ENCODE data around the gene SLF2. TPM values are rescaled to one million over a fixed set of nuclear protein-coding genes. Genes with fewer than 3 reads are reported as not detected.

The SLF2 gene
- total and polyA plus RNA-seq, 2 of the 13 experiments (the other 11 are each of a cell fraction or from before 2014, with no cell fraction given), result 12.2 to 48.1 TPM

GRCh38 chr10:100912605-100913469, at the start of gene SLF2 (continued):
- TF ChIP-seq MTERF4 (CRISPR knock-in tag; IDR thresholded peaks at IDR 0.05) (peak; percentile 98), PHF20 (CRISPR knock-in tag; IDR thresholded peaks at IDR 0.05) (no peak; the same call in 1 of the 2 replicates), SRSF9 (IDR thresholded peaks at IDR 0.05; ENCODE audit: borderline replicate concordance, insufficient read depth, low read depth, low read length, poor library complexity, severe bottlenecking) (no peak), ATF6 (CRISPR knock-in tag; conservative IDR thresholded peaks at IDR 0.05) (no peak), CEBPB (IDR thresholded peaks at IDR 0.05; ENCODE audit: borderline replicate concordance, low read depth, low read length) (peak; percentile 97), ZNF232 (CRISPR knock-in tag; IDR thresholded peaks at IDR 0.05; ENCODE audit: borderline replicate concordance) (peak; percentile 57; the same call in 1 of the 2 replicates), KDM6A (CRISPR knock-in tag; IDR thresholded peaks at IDR 0.05; ENCODE audit: low read depth) (no peak; the same call in 1 of the 2 replicates), PHB2 (IDR thresholded peaks at IDR 0.05; ENCODE audit: partially characterized antibody) (no peak), SRF (IDR thresholded peaks at IDR 0.05; ENCODE audit: low read depth, low read length) (no peak)
- TF ChIP-seq, protein P1, sequence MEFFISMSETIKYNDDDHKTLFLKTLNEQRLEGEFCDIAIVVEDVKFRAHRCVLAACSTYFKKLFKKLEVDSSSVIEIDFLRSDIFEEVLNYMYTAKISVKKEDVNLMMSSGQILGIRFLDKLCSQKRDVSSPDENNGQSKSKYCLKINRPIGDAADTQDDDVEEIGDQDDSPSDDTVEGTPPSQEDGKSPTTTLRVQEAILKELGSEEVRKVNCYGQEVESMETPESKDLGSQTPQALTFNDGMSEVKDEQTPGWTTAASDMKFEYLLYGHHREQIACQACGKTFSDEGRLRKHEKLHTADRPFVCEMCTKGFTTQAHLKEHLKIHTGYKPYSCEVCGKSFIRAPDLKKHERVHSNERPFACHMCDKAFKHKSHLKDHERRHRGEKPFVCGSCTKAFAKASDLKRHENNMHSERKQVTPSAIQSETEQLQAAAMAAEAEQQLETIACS (CRISPR knock-in tag; IDR thresholded peaks at IDR 0.05), result peak; percentile 91
- TF ChIP-seq, protein P2, sequence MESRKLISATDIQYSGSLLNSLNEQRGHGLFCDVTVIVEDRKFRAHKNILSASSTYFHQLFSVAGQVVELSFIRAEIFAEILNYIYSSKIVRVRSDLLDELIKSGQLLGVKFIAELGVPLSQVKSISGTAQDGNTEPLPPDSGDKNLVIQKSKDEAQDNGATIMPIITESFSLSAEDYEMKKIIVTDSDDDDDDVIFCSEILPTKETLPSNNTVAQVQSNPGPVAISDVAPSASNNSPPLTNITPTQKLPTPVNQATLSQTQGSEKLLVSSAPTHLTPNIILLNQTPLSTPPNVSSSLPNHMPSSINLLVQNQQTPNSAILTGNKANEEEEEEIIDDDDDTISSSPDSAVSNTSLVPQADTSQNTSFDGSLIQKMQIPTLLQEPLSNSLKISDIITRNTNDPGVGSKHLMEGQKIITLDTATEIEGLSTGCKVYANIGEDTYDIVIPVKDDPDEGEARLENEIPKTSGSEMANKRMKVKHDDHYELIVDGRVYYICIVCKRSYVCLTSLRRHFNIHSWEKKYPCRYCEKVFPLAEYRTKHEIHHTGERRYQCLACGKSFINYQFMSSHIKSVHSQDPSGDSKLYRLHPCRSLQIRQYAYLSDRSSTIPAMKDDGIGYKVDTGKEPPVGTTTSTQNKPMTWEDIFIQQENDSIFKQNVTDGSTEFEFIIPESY (CRISPR knock-in tag; IDR thresholded peaks at IDR 0.05), result no peak

Data from HepG2 (cell line).